C1 segment of cervical spinal cord (tissue), 14 donors: Measurements from ENCODE around the gene MEIS2.

Experiments
- DNase-seq, 14 donors: peaks; one replicate each; lab custom pipeline; 2025; lab: John Stamatoyannopoulos, UW

MEIS2 gene

GRCh38 chr15:36901012-36901411 is 199.3 kb downstream of the MEIS2 start:
- DNase-seq, result no peak

GRCh38 chr15:36899696-36900095 is 200.7 kb downstream of the MEIS2 start:
- no peak for DNase-seq

DNA sequence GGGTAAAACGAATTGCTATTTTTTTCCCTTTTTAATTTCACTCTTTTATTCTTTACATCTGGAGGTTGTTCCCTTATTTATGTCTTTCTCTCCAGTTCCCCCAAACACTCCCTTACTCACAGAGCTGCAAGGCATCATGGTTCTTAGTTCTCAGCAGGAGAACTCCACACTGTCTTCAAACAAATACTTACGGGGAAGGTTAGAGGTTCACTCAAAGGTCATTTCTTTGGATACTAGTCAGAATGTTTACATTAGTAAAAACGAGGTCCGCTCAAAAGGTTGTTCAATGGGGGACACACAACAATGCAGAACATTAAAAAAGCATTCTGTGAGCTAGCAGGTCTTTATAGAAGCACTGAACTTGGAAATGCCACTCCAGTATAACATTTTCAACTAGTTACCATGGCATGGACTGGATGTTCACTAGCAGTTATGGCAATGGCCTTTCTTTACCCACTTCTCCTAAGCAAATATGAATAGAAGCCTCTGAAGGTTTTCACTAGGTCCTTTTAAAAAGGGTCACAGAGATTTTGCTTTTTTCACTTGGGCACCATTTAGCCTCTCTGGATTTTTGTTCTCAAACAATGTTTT is 201.7 kb downstream of the MEIS2 start:
- DNase-seq, result no peak

DNA sequence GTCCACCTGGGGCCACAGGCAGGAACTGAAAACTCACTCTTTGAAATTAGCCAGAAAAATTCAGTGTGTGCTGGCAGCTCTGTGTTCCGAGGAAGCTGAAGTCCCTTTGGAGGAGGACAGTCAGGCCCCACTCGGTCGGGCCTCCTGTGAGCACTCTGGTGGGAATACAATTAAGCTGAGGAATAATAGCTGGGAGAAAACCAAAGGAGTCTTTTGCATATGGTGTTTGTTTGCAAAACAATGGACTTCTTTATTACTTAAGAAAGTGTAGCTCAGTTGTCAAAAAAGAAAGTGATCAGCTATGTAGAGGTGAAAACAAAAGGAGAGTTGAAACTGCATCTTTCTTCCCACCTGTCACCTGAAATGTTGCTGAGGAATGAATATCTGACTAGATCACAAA is 202.5 kb downstream of the MEIS2 start:
- DNase-seq, result no peak

GRCh38 chr15:36896949-36897348 is 203.4 kb downstream of the MEIS2 start:
- no peak for DNase-seq

DNA sequence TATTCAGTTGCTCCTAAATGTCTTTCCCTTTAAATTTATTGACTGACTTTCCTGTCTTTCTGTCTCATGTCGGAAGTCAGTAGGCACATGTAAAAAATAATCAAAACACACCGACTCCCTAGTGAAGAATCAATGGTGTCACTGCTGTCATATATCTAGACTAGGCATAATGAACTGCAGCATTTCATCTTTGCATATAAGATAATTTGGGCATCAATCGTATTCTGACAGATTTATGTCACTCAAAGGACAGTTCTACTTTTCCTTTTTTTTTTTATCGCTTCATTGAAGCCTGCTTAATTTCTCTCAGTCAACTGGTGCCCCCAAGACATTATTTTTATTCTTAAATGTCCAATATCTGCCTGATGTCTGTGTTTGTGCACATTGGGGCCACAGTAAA is 206.3 kb downstream of the MEIS2 start:
- no peak for DNase-seq

GRCh38 chr15:36893276-36893675 is 207.1 kb downstream of the MEIS2 start:
- DNase-seq, result no peak

- no peak for DNase-seq
These were observed 212.0 kb downstream of the MEIS2 start for GRCh38 chr15:36888011-36888992.

GRCh38 chr15:36887214-36887961 is 213.0 kb downstream of the MEIS2 start:
- DNase-seq, result peak in 5 of 14 donors; percentile 7 to 46 (median 18)

- DNase-seq, result no peak
These were observed 213.6 kb downstream of the MEIS2 start for GRCh38 chr15:36886701-36887100.

DNA sequence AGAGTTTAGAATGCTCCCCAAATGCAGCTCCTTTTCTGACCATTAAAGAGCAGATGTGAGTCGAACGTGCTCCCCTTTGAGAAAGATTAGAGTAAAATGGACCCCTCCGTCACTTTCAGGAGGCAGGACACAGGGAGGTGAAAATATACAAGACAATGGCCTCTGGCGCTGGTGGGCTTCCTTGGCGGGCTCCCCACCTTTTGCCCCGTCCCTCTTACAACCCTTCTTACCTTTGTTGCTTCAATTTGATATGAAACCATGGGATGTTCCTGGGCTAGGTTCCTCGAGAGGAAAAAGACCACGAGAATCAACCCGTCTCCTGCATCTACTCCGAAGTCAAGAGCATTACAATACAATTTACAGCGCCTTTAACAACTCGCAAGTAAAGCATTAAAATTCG is 214.2 kb downstream of the MEIS2 start:
- DNase-seq, result no peak

DNA sequence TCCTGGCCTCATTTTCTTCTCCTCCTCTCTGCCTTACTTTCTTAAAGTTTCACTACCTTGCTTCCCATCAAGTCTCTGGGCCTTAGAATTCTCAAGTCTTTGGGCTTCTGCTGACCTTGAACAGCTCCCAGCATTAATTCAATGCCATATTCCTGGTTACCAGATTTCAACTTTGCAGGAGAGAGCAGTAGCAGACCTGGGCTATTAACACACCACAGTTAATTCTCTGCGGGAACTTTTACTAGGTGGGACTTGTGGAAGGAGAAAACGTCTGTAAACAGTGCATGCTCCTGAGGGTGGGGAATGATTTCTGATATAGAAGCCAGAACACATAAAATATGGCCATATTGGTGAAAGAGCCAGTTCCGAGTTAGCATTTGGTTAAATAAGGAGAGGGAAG is 214.6 kb downstream of the MEIS2 start:
- no peak for DNase-seq

- no peak for DNase-seq
These were observed 215.3 kb downstream of the MEIS2 start for GRCh38 chr15:36884936-36885635.

DNA sequence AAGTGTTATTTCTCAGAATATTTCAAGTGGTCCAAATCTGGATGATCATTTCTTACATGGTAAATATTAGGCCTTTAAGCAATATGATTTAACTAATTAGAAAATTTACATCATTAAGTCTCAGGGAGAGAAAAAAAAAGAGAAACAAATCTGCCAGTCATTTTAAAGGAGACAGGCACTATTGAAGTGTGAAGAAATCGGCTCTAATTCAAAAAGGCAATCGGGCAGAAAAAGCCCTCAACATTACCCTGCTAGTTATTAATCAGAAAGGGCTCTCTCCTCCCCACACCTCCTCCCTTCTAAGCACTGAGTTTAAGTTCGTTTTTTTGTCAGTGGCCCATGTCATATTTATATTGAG is 215.9 kb downstream of the MEIS2 start:
- no peak for DNase-seq

GRCh38 chr15:36883713-36884517 is 216.4 kb downstream of the MEIS2 start:
- DNase-seq, result peak in 12 of 14 donors; percentile 25 to 85 (median 72)

GRCh38 chr15:36882487-36883131 is 217.7 kb downstream of the MEIS2 start:
- no peak for DNase-seq

GRCh38 chr15:36882056-36882455 is 218.3 kb downstream of the MEIS2 start:
- DNase-seq, result no peak

DNA sequence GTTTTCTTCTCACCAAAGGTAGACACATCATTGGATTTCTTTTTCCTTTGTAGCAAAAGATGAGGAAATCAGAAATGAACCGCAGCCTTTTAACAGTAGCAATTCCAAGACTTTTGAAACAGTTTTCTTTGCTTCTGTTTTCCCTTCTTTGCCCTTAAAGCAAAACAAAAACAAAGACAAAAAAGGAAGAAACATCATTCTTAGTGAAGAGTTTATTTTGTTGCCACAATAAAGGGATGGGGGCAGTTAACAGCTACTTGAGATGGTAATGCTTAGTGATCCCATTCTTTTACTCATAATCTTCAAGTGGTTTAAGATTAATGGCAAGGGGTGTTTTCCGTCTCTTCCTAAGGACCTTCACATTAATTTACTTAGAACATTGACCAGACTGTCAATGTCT is 218.8 kb downstream of the MEIS2 start:
- no peak for DNase-seq

- DNase-seq, result no peak
These were observed 219.4 kb downstream of the MEIS2 start for GRCh38 chr15:36880913-36881460.
